Activated T-helper 2 cell treated with anti-CD3 and anti-CD28 coated beads, Interferon-gamma antibody, Interleukin-2, Interleukin-4, amounts not matched to agents 10 μg/mL and 5 μg/mL and 100 μg/mL, durations not matched to agents 14 hours and 24 hours and 36 hours (primary cell): Measurements from ENCODE around the gene KCNJ10. TPM values are rescaled to one million over a fixed set of nuclear protein-coding genes. Genes with fewer than 3 reads are reported as not detected.

Experiments
- DNase-seq: peaks from one replicate; pipeline ENCODE4 v3.0.0; 2021; ENCODE audit warnings: low spot score
- H3K27ac Mint-ChIP-seq: one replicate; pipeline ENCODE4 v1.8.0; 2021; ENCODE audit warnings: mixed read lengths
- H3K27me3 Mint-ChIP-seq: one replicate; pipeline ENCODE4 v1.8.0; 2021; ENCODE audit warnings: low read depth, mixed read lengths
- H3K36me3 Mint-ChIP-seq: one replicate; pipeline ENCODE4 v1.8.0; 2021; ENCODE audit warnings: low read depth, mixed read lengths
- H3K4me1 Mint-ChIP-seq: one replicate; pipeline ENCODE4 v1.8.0; 2021; ENCODE audit warnings: low read depth, mixed read lengths
- H3K4me3 Mint-ChIP-seq: one replicate; pipeline ENCODE4 v1.8.0; 2021; ENCODE audit warnings: low read depth, mild to moderate bottlenecking, moderate library complexity, mixed read lengths
- H3K9me3 Mint-ChIP-seq: one replicate; pipeline ENCODE4 v1.8.0; 2021; ENCODE audit warnings: mixed read lengths
- intact Hi-C: fragments of 100-400 bp; cut with micrococcal nuclease; formaldehyde crosslinking; loops from one replicate; pipeline ENCODE4 v1.15.1; 2023
- total RNA-seq: library from RNA; stranded (reverse); gene quantifications from 2 replicates; pipeline ENCODE4 v1.2.3, GENCODE V29; 2022

Gene KCNJ10
- total RNA-seq, 1 donor from 2014 or later: not detected

GRCh38 chr1:160075836-160076235 is 5.9 kb upstream of the KCNJ10 start:
- no peak overlapping the region for H3K4me3 Mint-ChIP-seq
- H3K36me3 Mint-ChIP-seq: no peaks in the 10 kb centered on the region
- peaks cover 25% of the 10 kb centered on the region for H3K27me3 Mint-ChIP-seq
- DNase-seq: no peak
- H3K9me3 Mint-ChIP-seq: no peaks in the 10 kb centered on the region
- peaks cover 20% of the 10 kb centered on the region for H3K4me1 Mint-ChIP-seq
- no peak overlapping the region for H3K27ac Mint-ChIP-seq
- intact Hi-C loops: no loop called here

- no peak for DNase-seq
- H3K36me3 Mint-ChIP-seq: no peaks in the 10 kb centered on the region
- H3K27ac Mint-ChIP-seq: no peak overlapping the region
- peaks cover 23% of the 10 kb centered on the region for H3K27me3 Mint-ChIP-seq
- intact Hi-C loops: loop anchor here (5.0 kb wide), 1 partner anchor 43 kb away; the partner anchor contains the start of gene PIGM
- H3K4me1 Mint-ChIP-seq: peaks cover 20% of the 10 kb centered on the region
- no peaks in the 10 kb centered on the region for H3K9me3 Mint-ChIP-seq
- no peak overlapping the region for H3K4me3 Mint-ChIP-seq
Measured at GRCh38 chr1:160074865-160075264, 4.9 kb upstream of the KCNJ10 start.

- H3K36me3 Mint-ChIP-seq: no peaks in the 10 kb centered on the region
- intact Hi-C loops: loop anchor here (5.0 kb wide), 1 partner anchor 39 kb away; the partner anchor contains the start of gene PIGM
- no peak overlapping the region for H3K4me3 Mint-ChIP-seq
- no peak for DNase-seq
- H3K9me3 Mint-ChIP-seq: no peaks in the 10 kb centered on the region
- peaks cover 18% of the 10 kb centered on the region for H3K4me1 Mint-ChIP-seq
- H3K27ac Mint-ChIP-seq: no peak overlapping the region
- H3K27me3 Mint-ChIP-seq: peaks cover 27% of the 10 kb centered on the region
Measured at GRCh38 chr1:160071289-160071688, 1.3 kb upstream of the KCNJ10 start.

- Mint-ChIP-seq H3K4me3 (peak overlapping the region; percentile 77), H3K27me3 (peaks cover 33% of the 10 kb centered on the region), H3K9me3 (no peaks in the 10 kb centered on the region), H3K36me3 (no peaks in the 10 kb centered on the region), H3K27ac (no peak overlapping the region), H3K4me1 (peaks cover 18% of the 10 kb centered on the region)
- intact Hi-C loops: loop anchor here (1.0 to 5.0 kb wide), 2 partner anchors 8 to 38 kb away; partner anchors contain the start of gene PIGM
- peak; percentile 41 for DNase-seq
Measured at GRCh38 chr1:160070243-160071163, 543 bp upstream of the KCNJ10 start.

- Mint-ChIP-seq H3K27ac (no peak overlapping the region), H3K4me3 (no peak overlapping the region), H3K9me3 (no peaks in the 10 kb centered on the region), H3K4me1 (peaks cover 18% of the 10 kb centered on the region), H3K27me3 (peaks cover 36% of the 10 kb centered on the region), H3K36me3 (no peaks in the 10 kb centered on the region)
- no peak for DNase-seq
- intact Hi-C loops: no loop called here
Measured at GRCh38 chr1:160068225-160068624, 1.7 kb downstream of the KCNJ10 start.

- peaks cover 17% of the 10 kb centered on the region for H3K4me1 Mint-ChIP-seq
Measured at GRCh38 chr1:160066829-160067745, 2.9 kb downstream of the KCNJ10 start.

GRCh38 chr1:160064746-160065145 is 5.2 kb downstream of the KCNJ10 start:
- DNase-seq: no peak
- Mint-ChIP-seq H3K27me3 (peaks cover 32% of the 10 kb centered on the region), H3K4me1 (peaks cover 2% of the 10 kb centered on the region), H3K4me3 (no peak overlapping the region), H3K27ac (no peak overlapping the region), H3K36me3 (no peaks in the 10 kb centered on the region), H3K9me3 (no peaks in the 10 kb centered on the region)
- intact Hi-C loops: no loop called here

More at GRCh38 chr1:160066829-160067745, 2.9 kb downstream of the KCNJ10 start:
- no peak overlapping the region for H3K4me3 Mint-ChIP-seq
- H3K27ac Mint-ChIP-seq: no peak overlapping the region
- no peak for DNase-seq
- intact Hi-C loops: no loop called here
- H3K9me3 Mint-ChIP-seq: no peaks in the 10 kb centered on the region
- H3K36me3 Mint-ChIP-seq: no peaks in the 10 kb centered on the region
- peaks cover 36% of the 10 kb centered on the region for H3K27me3 Mint-ChIP-seq

GRCh38 chr1:160064164-160064563 is 5.8 kb downstream of the KCNJ10 start:
- H3K27me3 Mint-ChIP-seq: peaks cover 32% of the 10 kb centered on the region
- no peaks in the 10 kb centered on the region for H3K4me1 Mint-ChIP-seq
- H3K9me3 Mint-ChIP-seq: no peaks in the 10 kb centered on the region
- intact Hi-C loops: no loop called here
- no peak overlapping the region for H3K4me3 Mint-ChIP-seq
- H3K36me3 Mint-ChIP-seq: no peaks in the 10 kb centered on the region
- no peak for DNase-seq
- no peak overlapping the region for H3K27ac Mint-ChIP-seq

- Mint-ChIP-seq H3K27me3 (peaks cover 27% of the 10 kb centered on the region), H3K9me3 (no peaks in the 10 kb centered on the region), H3K36me3 (no peaks in the 10 kb centered on the region), H3K4me1 (no peaks in the 10 kb centered on the region), H3K27ac (no peak overlapping the region), H3K4me3 (no peak overlapping the region)
- no peak for DNase-seq
- intact Hi-C loops: no loop called here
Measured at GRCh38 chr1:160063176-160063575, 6.8 kb downstream of the KCNJ10 start.

GRCh38 chr1:160062230-160062532 is 7.8 kb downstream of the KCNJ10 start:
- Mint-ChIP-seq H3K36me3 (no peaks in the 10 kb centered on the region), H3K27ac (no peak overlapping the region), H3K27me3 (peaks cover 28% of the 10 kb centered on the region), H3K4me3 (no peak overlapping the region), H3K4me1 (no peaks in the 10 kb centered on the region), H3K9me3 (no peaks in the 10 kb centered on the region)
- no peak for DNase-seq
- intact Hi-C loops: no loop called here

GRCh38 chr1:160061369-160062229 is 8.4 kb downstream of the KCNJ10 start:
- DNase-seq: no peak
- Mint-ChIP-seq H3K4me1 (no peaks in the 10 kb centered on the region), H3K27ac (no peak overlapping the region), H3K27me3 (peaks cover 28% of the 10 kb centered on the region), H3K9me3 (no peaks in the 10 kb centered on the region), H3K36me3 (no peaks in the 10 kb centered on the region), H3K4me3 (no peak overlapping the region)
- intact Hi-C loops: no loop called here

- Mint-ChIP-seq H3K4me3 (no peak overlapping the region), H3K9me3 (no peaks in the 10 kb centered on the region), H3K36me3 (no peaks in the 10 kb centered on the region), H3K27ac (no peak overlapping the region), H3K27me3 (peaks cover 36% of the 10 kb centered on the region), H3K4me1 (no peaks in the 10 kb centered on the region)
- DNase-seq: no peak
- intact Hi-C loops: no loop called here
Measured at GRCh38 chr1:160058087-160058486, 11.9 kb downstream of the KCNJ10 start.
